ENCODE data around the gene TMPRSS15.

Gene TMPRSS15

GRCh38 chr21:18354947-18355346 lies 48.6 kb downstream of the TMPRSS15 start:
- FAIRE-seq (no peak), DNase-seq (ENCODE audit: extremely low spot score, insufficient read length, low read depth) (no peak)

GRCh38 chr21:18350216-18350615 lies 53.4 kb downstream of the TMPRSS15 start:
- DNase-seq (ENCODE audit: extremely low spot score, insufficient read length, low read depth): no peak
- no peak for FAIRE-seq

- DNase-seq (ENCODE audit: extremely low spot score, insufficient read length, low read depth) (no peak), FAIRE-seq (no peak)
Observed at GRCh38 chr21:18349468-18349867, 54.1 kb downstream of the TMPRSS15 start.

GRCh38 chr21:18340387-18340942 lies 63.1 kb downstream of the TMPRSS15 start:
- FAIRE-seq (no peak), DNase-seq (ENCODE audit: extremely low spot score, insufficient read length, low read depth) (no peak)

- FAIRE-seq (no peak), DNase-seq (ENCODE audit: extremely low spot score, insufficient read length, low read depth) (no peak)
Observed at GRCh38 chr21:18335651-18336236, 67.8 kb downstream of the TMPRSS15 start.

GRCh38 chr21:18334066-18334465 lies 69.5 kb downstream of the TMPRSS15 start:
- FAIRE-seq (no peak), DNase-seq (ENCODE audit: extremely low spot score, insufficient read length, low read depth) (no peak)

- DNase-seq (ENCODE audit: extremely low spot score, insufficient read length, low read depth) (no peak), FAIRE-seq (no peak)
Observed at GRCh38 chr21:18318156-18318555, 85.4 kb downstream of the TMPRSS15 start.

- FAIRE-seq: no peak
- no peak for DNase-seq (ENCODE audit: extremely low spot score, insufficient read length, low read depth)
Observed at GRCh38 chr21:18298228-18298627, 105.4 kb downstream of the TMPRSS15 start.

GRCh38 chr21:18294100-18294499 lies 109.5 kb downstream of the TMPRSS15 start:
- FAIRE-seq (no peak), DNase-seq (ENCODE audit: extremely low spot score, insufficient read length, low read depth) (no peak)

GRCh38 chr21:18289876-18290275 lies 113.7 kb downstream of the TMPRSS15 start:
- no peak for FAIRE-seq

GRCh38 chr21:18285379-18285778 lies 118.2 kb downstream of the TMPRSS15 start:
- no peak for DNase-seq (ENCODE audit: extremely low spot score, insufficient read length, low read depth)
- FAIRE-seq: no peak

More at GRCh38 chr21:18289876-18290275, 113.7 kb downstream of the TMPRSS15 start:
- no peak for DNase-seq (ENCODE audit: extremely low spot score, insufficient read length, low read depth)

- DNase-seq (ENCODE audit: extremely low spot score, insufficient read length, low read depth): no peak
- FAIRE-seq: no peak
Observed at GRCh38 chr21:18275781-18276180, 127.8 kb downstream of the TMPRSS15 start.

- DNase-seq (ENCODE audit: extremely low spot score, insufficient read length, low read depth) (no peak), FAIRE-seq (no peak)
Observed at GRCh38 chr21:18274370-18274769, 129.2 kb downstream of the TMPRSS15 start.

- DNase-seq (ENCODE audit: extremely low spot score, insufficient read length, low read depth) (no peak), FAIRE-seq (no peak)
Observed at GRCh38 chr21:18273400-18273799, 130.2 kb downstream of the TMPRSS15 start.

GRCh38 chr21:18269856-18270255 lies 133.7 kb downstream of the TMPRSS15 start:
- DNase-seq (ENCODE audit: extremely low spot score, insufficient read length, low read depth): no peak
- FAIRE-seq: no peak

- DNase-seq (ENCODE audit: extremely low spot score, insufficient read length, low read depth): no peak
- no peak for FAIRE-seq
Observed at GRCh38 chr21:18268906-18269305, 134.7 kb downstream of the TMPRSS15 start.

- no peak for FAIRE-seq
Observed at GRCh38 chr21:18267496-18267895, 136.1 kb downstream of the TMPRSS15 start.

GRCh38 chr21:18265944-18266343 lies 137.6 kb downstream of the TMPRSS15 start:
- DNase-seq (ENCODE audit: extremely low spot score, insufficient read length, low read depth) (no peak), FAIRE-seq (no peak)

More at GRCh38 chr21:18267496-18267895, 136.1 kb downstream of the TMPRSS15 start:
- DNase-seq (ENCODE audit: extremely low spot score, insufficient read length, low read depth): no peak

GRCh38 chr21:18253799-18254198 lies 149.8 kb downstream of the TMPRSS15 start:
- DNase-seq (ENCODE audit: extremely low spot score, insufficient read length, low read depth): no peak
- no peak for FAIRE-seq

GRCh38 chr21:18253221-18253620 lies 150.4 kb downstream of the TMPRSS15 start:
- DNase-seq (ENCODE audit: extremely low spot score, insufficient read length, low read depth) (no peak), FAIRE-seq (no peak)

- FAIRE-seq (no peak), DNase-seq (ENCODE audit: extremely low spot score, insufficient read length, low read depth) (no peak)
Observed at GRCh38 chr21:18252680-18253079, 150.9 kb downstream of the TMPRSS15 start.

- DNase-seq (ENCODE audit: extremely low spot score, insufficient read length, low read depth) (no peak), FAIRE-seq (no peak)
Observed at GRCh38 chr21:18252256-18252655, 151.3 kb downstream of the TMPRSS15 start.

Measured in GM18507 (cell line).